Epithelial cell of proximal tubule (primary cell): ENCODE measurements around the gene INO80E. TPM values are rescaled to one million over a fixed set of nuclear protein-coding genes. Genes with fewer than 3 reads are reported as not detected.
"Not testable (repeated sequence)": the region's sequence is repeated elsewhere in the genome, so short reads cannot be mapped to it uniquely, and the experiment has no call there.

ENCODE experiments used
- DNase-seq: peaks from one replicate; pipeline ENCODE4 v3.0.0-alpha.2; 2011; ENCODE audit warnings: low read depth
- H3K4me3 ChIP-seq: 2 replicates; pipeline ENCODE4 v1.5.1; 2011; ENCODE audit warnings: low read depth, mild to moderate bottlenecking, low read length
- CTCF ChIP-seq: conservative IDR thresholded peaks from 2 replicates; pipeline ENCODE4 v1.5.1; 2012; ENCODE audit warnings: low read depth, mild to moderate bottlenecking, low read length
- total RNA-seq: library from RNA; depleted of rRNA; stranded (reverse); fragments of >200 nt; gene quantifications from 2 replicates; pipeline ENCODE4 v1.2.3, GENCODE V29; 2015

The INO80E gene
- 86.9 and 108 TPM in 2 replicates for total RNA-seq

- no peak for TF ChIP-seq CTCF
- peak within 1 kb of the TSS; percentile 97 for H3K4me3 ChIP-seq
- peak; percentile 46 for DNase-seq
These were observed at the start of gene INO80E for GRCh38 chr16:29995911-29996765. INO80E (plus strand) TSS chr16:29996241; CDS start chr16:29996311, 70 bp downstream.

GRCh38 chr16:29947897-29948296, 48.1 kb upstream of the INO80E start:
- DNase-seq, result no peak
- H3K4me3 ChIP-seq, result no peak overlapping the region
- TF ChIP-seq CTCF, result no peak

GRCh38 chr16:29950806-29951461, 45.1 kb upstream of the INO80E start:
- no peak for DNase-seq
- no peak overlapping the region for H3K4me3 ChIP-seq
- no peak for TF ChIP-seq CTCF

- no peak for TF ChIP-seq CTCF
- DNase-seq, result no peak
- H3K4me3 ChIP-seq, result no peak overlapping the region
These were observed 44.2 kb upstream of the INO80E start for GRCh38 chr16:29951625-29952365.

- no peak for DNase-seq
- no peak for TF ChIP-seq CTCF
- H3K4me3 ChIP-seq, result no peak overlapping the region
These were observed 37.3 kb upstream of the INO80E start for GRCh38 chr16:29958756-29959155.

GRCh38 chr16:29959293-29959692, 36.7 kb upstream of the INO80E start:
- TF ChIP-seq CTCF, result no peak
- no peak overlapping the region for H3K4me3 ChIP-seq
- DNase-seq, result no peak

GRCh38 chr16:29959821-29960220, 36.2 kb upstream of the INO80E start:
- not testable (repeated sequence) for DNase-seq, H3K4me3 ChIP-seq
